ENCODE data around the gene BCHE. TPM values are rescaled to one million over a fixed set of nuclear protein-coding genes. Genes with fewer than 3 reads are reported as not detected.
"Not testable (repeated sequence)": the region's sequence is repeated elsewhere in the genome, so short reads cannot be mapped to it uniquely, and the experiment has no call there.

The BCHE gene
- total RNA-seq, 1 donor from 2014 or later, result 44.0 TPM

DNA sequence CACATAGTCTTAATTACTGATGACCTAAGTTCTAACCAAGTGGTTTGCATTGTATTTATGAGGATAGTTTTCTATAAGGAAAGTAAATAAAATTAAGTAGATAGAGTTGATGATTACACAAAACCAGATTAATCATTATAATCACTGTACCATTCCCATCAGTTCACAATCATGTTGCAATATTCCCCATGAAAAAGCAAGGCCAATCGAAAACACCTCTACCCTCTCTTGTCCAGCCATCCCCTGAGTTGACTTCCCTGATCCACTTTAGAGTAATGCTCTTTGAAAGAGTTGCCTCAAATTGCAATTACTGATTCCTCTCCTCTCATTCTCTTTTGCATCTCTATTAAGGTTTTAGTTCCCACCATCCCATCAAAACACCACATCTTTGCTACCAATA is 21.0 kb downstream of the BCHE start:
- DNase-seq, result no peak

DNA sequence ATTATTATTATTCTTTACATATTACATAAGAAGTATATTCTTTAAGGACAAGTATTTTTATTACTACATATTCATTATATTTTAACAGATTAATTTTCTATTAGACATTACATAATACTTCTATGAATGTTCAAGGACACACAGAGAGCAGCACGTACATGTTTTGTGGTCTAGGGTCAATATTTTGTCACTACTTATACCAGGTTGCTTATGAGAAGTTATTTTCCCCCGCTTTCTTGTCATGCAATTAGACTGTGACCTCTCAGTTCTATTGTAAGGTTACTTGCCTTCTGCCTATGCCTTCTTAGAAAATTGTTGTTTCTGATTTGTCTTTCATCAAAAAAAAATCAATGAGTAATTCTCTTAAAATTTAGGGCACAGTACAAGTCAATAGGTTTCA is 21.5 kb downstream of the BCHE start:
- no peak for DNase-seq

- DNase-seq, result no peak
Measured at GRCh38 chr3:165814380-165814779, 22.8 kb downstream of the BCHE start.

GRCh38 chr3:165807937-165808336 is 29.3 kb downstream of the BCHE start:
- DNase-seq, result not testable (repeated sequence)

GRCh38 chr3:165805946-165806561 is 31.2 kb downstream of the BCHE start:
- no peak for DNase-seq

- no peak for DNase-seq
Measured at GRCh38 chr3:165803471-165803870, 33.8 kb downstream of the BCHE start.

- peak; percentile 59 for DNase-seq
Measured at GRCh38 chr3:165800970-165801369, 36.3 kb downstream of the BCHE start.

DNA sequence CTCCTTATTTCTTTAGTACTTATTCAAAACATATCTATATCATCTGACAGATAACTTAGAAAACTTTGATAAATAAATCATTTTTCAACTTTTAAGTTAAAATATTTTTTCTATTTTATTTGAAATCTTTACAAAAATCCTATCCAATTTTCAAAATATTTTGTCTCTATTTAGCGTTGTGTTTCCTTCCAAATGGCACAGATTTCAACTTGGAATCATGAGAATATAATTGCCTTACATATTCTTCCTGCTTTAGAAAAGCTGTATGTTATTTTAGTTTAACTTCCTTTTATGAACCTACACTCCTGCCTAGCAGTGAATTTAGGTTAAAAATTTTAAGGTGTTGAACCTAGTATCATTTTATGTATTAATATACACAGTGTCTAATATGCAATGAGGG is 38.2 kb downstream of the BCHE start:
- no peak for DNase-seq

- DNase-seq, result peak; percentile 56
Measured at GRCh38 chr3:165797551-165797950, 39.7 kb downstream of the BCHE start.

GRCh38 chr3:165796701-165797100 is 40.5 kb downstream of the BCHE start:
- DNase-seq, result no peak

- DNase-seq, result no peak
Measured at GRCh38 chr3:165788531-165788930, 48.7 kb downstream of the BCHE start.

DNA sequence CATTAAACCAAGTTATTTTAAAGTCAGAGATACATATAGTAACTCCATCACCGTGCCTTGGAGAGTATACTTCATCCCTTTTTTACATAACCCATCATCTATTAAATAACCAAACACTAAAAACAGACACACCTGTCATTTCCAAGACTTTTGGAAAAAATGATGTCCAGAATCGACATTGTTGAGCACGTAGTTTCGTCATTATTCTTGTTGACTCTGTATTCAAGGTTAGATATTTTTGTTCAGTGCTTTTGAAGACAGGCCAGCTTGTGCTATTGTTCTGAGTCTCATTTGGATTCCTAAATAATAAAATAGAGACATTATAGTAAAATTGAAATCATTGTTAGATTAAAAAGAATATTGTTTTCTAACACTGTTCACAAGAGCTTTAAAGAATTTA is 51.2 kb downstream of the BCHE start:
- no peak for DNase-seq

DNA sequence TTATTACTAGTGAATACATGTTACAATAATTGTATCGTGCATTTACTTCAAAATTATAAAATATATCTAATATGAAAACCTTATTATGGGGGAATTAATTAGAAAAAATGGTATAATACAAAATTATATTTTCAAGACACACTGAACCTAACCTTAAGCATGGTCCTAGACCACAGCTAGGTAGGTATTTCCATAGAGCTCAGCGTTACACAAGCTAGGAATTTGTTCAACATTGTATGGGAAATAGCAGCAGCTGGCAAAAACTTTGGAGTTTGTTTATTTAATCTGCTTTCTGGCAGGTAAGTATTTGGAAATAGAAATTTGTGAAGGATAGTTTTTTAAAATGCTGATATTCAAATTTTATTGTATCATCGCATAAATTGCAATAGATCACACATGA is 52.9 kb downstream of the BCHE start:
- DNase-seq, result no peak

- DNase-seq, result no peak
Measured at GRCh38 chr3:165783383-165783782, 53.8 kb downstream of the BCHE start.

DNA sequence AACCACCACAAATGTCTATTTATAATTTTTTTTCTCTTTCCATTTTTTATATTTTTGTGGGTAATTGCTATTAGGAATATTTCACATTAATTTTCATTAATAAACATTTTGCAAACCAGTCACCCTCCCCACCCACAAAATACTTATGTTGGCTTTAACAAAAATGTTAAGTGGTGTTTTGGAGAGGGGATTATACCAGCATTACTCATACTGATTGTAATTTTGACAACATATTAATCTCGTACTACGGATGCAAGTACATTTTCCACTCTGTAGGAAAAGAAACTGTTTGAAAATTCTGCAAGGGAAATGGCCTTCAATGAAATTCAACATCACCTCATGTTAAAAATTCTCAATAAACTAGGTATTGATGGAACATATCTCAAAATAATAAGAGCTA is 58.3 kb downstream of the BCHE start:
- no peak for DNase-seq

DNA sequence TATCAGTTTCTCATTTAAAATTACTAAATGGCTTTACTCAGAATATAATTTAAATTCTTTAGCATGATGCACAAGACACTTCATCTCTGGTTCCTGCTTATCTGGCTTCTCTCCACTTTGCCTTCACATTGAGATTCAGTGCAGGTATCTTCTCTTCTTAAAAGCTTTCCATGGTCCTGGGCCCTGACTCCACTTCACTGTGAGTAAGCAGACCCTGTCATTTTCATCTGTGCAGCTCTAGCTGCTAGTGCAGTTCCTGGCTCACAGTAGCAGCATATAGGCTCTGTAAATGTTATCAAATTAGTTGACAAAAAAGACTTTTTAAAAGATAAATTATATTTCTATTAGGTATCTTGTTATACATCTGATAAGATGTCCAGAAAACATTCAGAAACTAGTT is 58.8 kb downstream of the BCHE start:
- DNase-seq, result no peak

DNA sequence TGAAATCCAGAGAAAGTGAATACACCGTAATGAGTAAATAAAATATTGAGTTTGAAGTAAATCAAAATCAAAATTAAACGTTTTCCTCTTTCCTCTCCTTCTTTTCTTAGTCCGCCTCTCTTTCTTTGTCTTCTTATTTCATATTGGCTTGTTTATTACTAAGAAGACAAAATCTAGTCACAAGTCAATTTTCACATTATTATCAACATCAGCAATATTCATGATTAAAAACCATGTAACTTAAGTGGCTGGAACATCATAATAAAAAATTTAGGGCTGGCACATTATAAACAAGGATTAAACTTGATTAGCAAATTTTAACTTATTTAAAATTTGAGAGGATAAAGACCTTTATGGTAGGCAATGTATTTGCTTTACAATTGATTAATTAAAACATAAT is 61.4 kb downstream of the BCHE start:
- DNase-seq, result no peak

GRCh38 chr3:165770781-165771180 is 66.4 kb downstream of the BCHE start:
- no peak for DNase-seq

- no peak for DNase-seq
Measured at GRCh38 chr3:165768680-165769079, 68.5 kb downstream of the BCHE start.

- DNase-seq, result no peak
Measured at GRCh38 chr3:165759041-165759440, 78.2 kb downstream of the BCHE start.

DNA sequence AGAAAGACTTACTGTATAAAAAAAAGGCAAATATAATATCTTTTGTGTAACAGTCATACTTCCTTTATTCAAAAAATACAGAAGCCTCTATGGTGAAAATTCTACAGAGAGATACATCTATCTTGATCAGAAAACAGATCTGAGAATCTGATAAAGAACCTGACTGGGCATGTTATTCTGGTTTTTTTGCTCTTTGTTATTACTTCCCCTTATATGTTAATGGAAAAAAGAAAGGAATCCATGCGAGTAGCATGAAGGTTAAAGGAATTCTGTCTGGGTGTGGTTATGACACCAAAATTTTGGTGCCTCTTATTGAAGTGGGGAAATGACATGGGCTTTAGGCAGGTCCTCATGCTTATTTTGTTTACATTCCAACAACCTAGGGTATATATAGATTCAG is 81.7 kb downstream of the BCHE start:
- DNase-seq, result no peak

GRCh38 chr3:165754219-165755007 is 82.8 kb downstream of the BCHE start:
- peak; percentile 34 for DNase-seq

DNA sequence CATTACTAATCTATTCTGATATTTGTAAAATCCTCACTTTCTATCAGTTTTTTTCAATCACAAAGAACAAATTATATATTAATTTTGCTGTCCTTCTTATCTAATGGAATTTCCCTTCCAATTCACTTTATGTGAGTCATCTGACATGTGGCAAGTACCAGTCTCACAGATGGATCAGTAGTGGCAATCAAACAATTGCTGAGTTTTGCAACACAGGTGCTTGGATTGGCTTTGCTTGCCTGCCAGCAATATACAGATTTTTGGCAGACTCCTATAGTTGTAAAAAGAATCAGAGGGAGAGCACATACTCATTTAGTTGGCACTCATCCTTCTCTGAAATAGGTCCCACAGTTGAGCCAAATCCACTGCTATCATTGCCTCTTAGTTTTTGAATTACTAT is 83.7 kb downstream of the BCHE start:
- peak; percentile 50 for DNase-seq

GRCh38 chr3:165751637-165752036 is 85.6 kb downstream of the BCHE start:
- no peak for DNase-seq
